ENCODE results near the gene GLP2R.

GRCh38 chr17:9839433-9839832, 13.7 kb downstream of the GLP2R start:
- TF ChIP-seq FOXM1 (IDR thresholded peaks at IDR 0.05; ENCODE audit: low read depth) (no peak), SMC3 (IDR thresholded peaks at IDR 0.05; ENCODE audit: low read depth, low read length) (no peak), CTCF (IDR thresholded peaks at IDR 0.05) (no peak), EP300 (IDR thresholded peaks at IDR 0.05; ENCODE audit: borderline replicate concordance in 1 of 2, low read depth in 1 of 2, low read length in 1 of 2) (no peak), NRF1 (IDR thresholded peaks at IDR 0.05; ENCODE audit: low read depth, low read length) (no peak), RAD21 (IDR thresholded peaks at IDR 0.05; ENCODE audit: low read length) (no peak), POLR2AphosphoS5 (IDR thresholded peaks at IDR 0.05; ENCODE audit: low read depth, low read length) (no peak), TAF1 (IDR thresholded peaks at IDR 0.05; ENCODE audit: borderline replicate concordance, low read depth, low read length) (no peak)
